ENCODE results near the gene TTLL12.

TTLL12 gene

GRCh38 chr22:43170131-43170480 is 16.8 kb downstream of the TTLL12 start:
- no peak for TF ChIP-seq CTCF (IDR thresholded peaks at IDR 0.05; ENCODE audit: insufficient read depth, low read depth, low read length, missing control alignments)
- H3K4me3 ChIP-seq (ENCODE audit: low read depth, low read length) = no peak overlapping the region
- DNase-seq (ENCODE audit: low read depth) = no peak

GRCh38 chr22:43169310-43170130 is 17.4 kb downstream of the TTLL12 start:
- no peak for DNase-seq (ENCODE audit: low read depth)
- no peak overlapping the region for H3K4me3 ChIP-seq (ENCODE audit: low read depth, low read length)
- no peak for TF ChIP-seq CTCF (IDR thresholded peaks at IDR 0.05; ENCODE audit: insufficient read depth, low read depth, low read length, missing control alignments)

- no peak for DNase-seq (ENCODE audit: low read depth)
- no peak overlapping the region for H3K4me3 ChIP-seq (ENCODE audit: low read depth, low read length)
Measured at GRCh38 chr22:43168471-43169309, 18.2 kb downstream of the TTLL12 start.

GRCh38 chr22:43167001-43167589 is 19.8 kb downstream of the TTLL12 start:
- H3K4me3 ChIP-seq (ENCODE audit: low read depth, low read length) = no peak overlapping the region
- TF ChIP-seq CTCF (IDR thresholded peaks at IDR 0.05; ENCODE audit: insufficient read depth, low read depth, low read length, missing control alignments) = no peak
- no peak for DNase-seq (ENCODE audit: low read depth)

More at GRCh38 chr22:43168471-43169309, 18.2 kb downstream of the TTLL12 start:
- TF ChIP-seq CTCF (IDR thresholded peaks at IDR 0.05; ENCODE audit: insufficient read depth, low read depth, low read length, missing control alignments) = no peak

GRCh38 chr22:43166132-43166930 is 20.6 kb downstream of the TTLL12 start:
- no peak for DNase-seq (ENCODE audit: low read depth)
- H3K4me3 ChIP-seq (ENCODE audit: low read depth, low read length) = no peak overlapping the region
- no peak for TF ChIP-seq CTCF (IDR thresholded peaks at IDR 0.05; ENCODE audit: insufficient read depth, low read depth, low read length, missing control alignments)

GRCh38 chr22:43164636-43165035 is 22.3 kb downstream of the TTLL12 start:
- no peak for TF ChIP-seq CTCF (IDR thresholded peaks at IDR 0.05; ENCODE audit: insufficient read depth, low read depth, low read length, missing control alignments)
- DNase-seq (ENCODE audit: low read depth) = no peak
- H3K4me3 ChIP-seq (ENCODE audit: low read depth, low read length) = no peak overlapping the region

Measured in GM12865 (cell line).